Myocyte (in vitro differentiated cells): ENCODE data around the gene LRRIQ1. TPM values are rescaled to one million over a fixed set of nuclear protein-coding genes. Genes with fewer than 3 reads are reported as not detected.
"Not testable (repeated sequence)": the region's sequence is repeated elsewhere in the genome, so short reads cannot be mapped to it uniquely, and the experiment has no call there.

Experiments
- DNase-seq: peaks from one replicate; pipeline ENCODE4 v3.0.0-alpha.2; 2012; ENCODE audit warnings: low read depth
- total RNA-seq: library from RNA; depleted of rRNA; stranded (reverse); fragments of >200 nt; gene quantifications from 2 replicates; pipeline ENCODE4 v1.2.3, GENCODE V29; 2014

Gene LRRIQ1
- total RNA-seq, 1 donor from 2014 or later, result not detected

DNA sequence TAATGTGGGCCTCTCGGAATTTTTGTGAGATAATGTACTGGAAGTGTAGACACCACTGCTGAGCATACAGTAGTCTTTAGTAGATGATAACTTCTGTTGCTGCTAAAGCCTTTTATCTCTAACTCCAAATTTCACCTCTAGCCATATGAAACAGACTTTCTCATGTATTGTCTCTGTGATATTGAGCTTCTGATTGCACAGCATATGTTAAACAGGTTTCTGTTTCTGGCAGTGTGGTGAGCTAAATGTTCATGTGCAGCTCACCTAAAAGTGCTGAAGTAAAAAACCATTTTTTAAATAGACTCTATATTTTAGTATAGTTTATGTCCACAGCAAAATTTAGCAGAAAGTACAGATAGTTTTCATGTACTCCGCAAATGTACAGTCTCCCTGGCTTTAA lies 154.6 kb downstream of the LRRIQ1 start:
- no peak for DNase-seq

- not testable (repeated sequence) for DNase-seq
Measured at GRCh38 chr12:85203809-85204208, 167.7 kb downstream of the LRRIQ1 start.

DNA sequence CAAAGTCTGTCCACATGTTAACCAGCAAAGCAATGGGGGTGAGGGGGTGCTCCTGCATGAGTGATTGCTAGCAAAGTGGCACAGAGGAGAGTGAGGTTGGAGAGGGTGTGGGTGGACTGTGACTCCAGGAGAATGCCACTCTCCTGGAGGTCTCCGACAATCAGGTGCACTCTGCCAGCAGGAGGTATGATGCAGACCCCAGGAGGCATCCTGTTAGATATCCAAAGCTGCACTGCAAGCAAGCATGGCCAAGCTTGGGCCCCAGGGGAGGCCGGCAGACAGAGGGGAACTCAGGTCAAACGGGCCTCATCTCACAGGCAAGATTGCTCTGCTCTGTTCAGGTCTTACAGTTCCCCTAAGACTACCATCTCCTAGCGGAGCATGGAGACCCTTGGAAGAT lies 170.4 kb downstream of the LRRIQ1 start:
- no peak for DNase-seq

DNA sequence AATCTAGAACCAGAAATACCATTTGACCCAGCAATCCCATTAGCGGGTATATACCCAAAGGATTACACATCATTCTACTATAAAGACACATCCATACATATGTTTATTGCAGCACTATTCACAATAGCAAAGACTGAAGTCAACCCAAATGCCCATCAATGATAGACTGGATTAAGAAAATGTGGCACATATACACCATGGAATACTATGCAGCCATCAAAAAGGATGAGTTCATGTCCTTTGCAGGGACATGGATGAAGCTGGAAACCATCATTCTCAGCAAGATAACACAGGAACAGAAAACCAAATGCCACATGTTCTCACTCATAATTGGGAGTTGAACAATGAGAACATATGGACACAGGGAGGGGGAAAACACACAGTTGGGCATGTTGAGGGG lies 188.2 kb downstream of the LRRIQ1 start:
- DNase-seq, result not testable (repeated sequence)

- no peak for DNase-seq
Measured at GRCh38 chr12:85225501-85225900, 189.3 kb downstream of the LRRIQ1 start.

DNA sequence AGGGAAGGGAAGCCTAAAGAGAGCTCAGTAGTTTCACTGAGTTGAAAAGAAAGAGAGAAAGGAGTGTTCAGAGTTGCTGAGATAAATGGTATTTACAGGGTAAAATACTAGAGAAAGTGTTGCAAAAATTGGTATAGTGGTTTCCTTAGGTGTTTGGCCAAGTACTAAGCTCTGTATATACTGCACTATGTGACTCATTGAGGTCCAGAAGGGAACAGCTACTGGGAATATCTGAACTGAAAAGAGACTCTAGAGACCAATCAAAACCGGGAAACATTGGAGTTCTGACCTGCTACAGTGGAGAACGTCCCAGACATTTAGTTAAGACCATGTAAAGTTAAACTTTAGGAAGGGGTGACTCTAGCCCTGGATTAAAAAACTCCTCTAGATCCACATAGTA lies 201.2 kb downstream of the LRRIQ1 start:
- DNase-seq, result no peak

GRCh38 chr12:85244561-85244960 lies 208.4 kb downstream of the LRRIQ1 start:
- no peak for DNase-seq

- no peak for DNase-seq
Measured at GRCh38 chr12:85253853-85254252, 217.7 kb downstream of the LRRIQ1 start.

GRCh38 chr12:85257671-85258070 lies 221.5 kb downstream of the LRRIQ1 start:
- DNase-seq, result no peak

- DNase-seq, result no peak
Measured at GRCh38 chr12:85260447-85260846, 224.3 kb downstream of the LRRIQ1 start.

GRCh38 chr12:85260896-85261295 lies 224.7 kb downstream of the LRRIQ1 start:
- peak; percentile 6 for DNase-seq

DNA sequence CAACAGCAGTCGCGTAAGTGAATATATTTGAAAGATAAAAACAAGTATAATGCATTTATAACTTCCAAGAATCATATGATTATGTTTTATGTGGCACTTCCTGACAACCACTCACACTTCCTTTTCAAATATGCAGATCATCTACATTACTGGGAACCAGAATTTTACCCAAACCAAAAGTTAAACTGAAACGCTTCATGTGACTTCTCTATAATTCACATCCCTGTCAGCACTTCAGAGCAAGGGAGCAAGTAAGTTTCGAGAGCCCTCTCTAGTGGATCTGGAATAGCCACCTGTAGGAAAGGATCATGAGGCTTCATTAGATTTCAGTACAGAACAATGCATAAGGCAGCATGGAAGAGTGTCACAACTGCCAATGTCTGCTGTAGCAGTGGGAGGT lies 230.2 kb downstream of the LRRIQ1 start:
- DNase-seq, result no peak

- no peak for DNase-seq
Measured at GRCh38 chr12:85273381-85274314, 237.5 kb downstream of the LRRIQ1 start.

DNA sequence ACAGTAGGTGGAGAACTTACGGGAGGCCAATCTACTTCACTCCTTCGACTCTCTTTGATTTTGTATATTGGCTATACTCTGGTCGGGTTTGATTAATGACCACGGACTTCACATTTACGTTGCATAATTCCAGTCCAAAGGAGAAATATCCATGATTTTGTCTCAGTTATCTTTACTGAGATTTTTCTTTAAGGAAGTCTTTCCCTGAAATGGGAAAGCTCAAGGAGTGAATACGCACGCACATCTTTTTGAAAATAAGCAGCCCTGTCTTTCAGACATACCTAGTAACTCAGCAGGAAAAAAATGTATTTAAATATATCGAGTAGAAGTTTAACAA lies 238.1 kb downstream of the LRRIQ1 start:
- no peak for DNase-seq

GRCh38 chr12:85275374-85275773 lies 239.2 kb downstream of the LRRIQ1 start:
- peak; percentile 5 for DNase-seq

GRCh38 chr12:85277191-85277590 lies 241.0 kb downstream of the LRRIQ1 start:
- DNase-seq, result no peak

DNA sequence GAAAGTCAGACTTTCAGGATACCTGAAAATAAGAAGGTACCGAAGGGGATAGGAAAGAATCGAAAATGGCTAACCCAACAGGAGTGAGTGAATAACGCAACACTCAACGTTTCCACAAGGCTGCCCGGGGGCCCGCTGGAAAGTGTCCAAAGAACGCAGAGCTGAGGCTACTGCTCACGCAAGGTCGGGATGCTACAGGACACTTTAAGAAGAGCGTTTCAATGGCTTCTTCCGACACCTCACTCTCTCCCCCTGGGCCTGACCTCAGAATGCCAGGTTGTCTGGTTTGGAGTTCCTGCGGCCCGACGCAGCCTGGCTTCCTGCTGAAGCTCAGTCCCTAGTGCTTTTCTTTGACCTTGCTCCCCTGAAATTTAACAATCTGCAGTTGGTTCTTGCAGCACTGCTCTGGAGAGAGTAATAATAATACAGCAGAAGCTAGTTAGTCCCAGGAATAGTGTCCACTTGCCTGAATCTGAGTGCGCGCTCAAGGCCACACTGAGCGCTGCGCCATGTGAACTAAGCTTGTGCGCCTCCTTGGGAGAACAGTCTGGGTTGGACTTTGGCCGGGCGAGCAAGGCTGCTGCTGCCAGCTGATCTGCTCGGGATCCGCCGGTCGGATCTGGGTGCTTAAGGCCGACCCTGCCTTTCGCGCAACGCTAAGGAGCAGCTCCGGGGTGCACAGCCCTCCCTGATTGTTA lies 241.9 kb downstream of the LRRIQ1 start:
- DNase-seq, result no peak

DNA sequence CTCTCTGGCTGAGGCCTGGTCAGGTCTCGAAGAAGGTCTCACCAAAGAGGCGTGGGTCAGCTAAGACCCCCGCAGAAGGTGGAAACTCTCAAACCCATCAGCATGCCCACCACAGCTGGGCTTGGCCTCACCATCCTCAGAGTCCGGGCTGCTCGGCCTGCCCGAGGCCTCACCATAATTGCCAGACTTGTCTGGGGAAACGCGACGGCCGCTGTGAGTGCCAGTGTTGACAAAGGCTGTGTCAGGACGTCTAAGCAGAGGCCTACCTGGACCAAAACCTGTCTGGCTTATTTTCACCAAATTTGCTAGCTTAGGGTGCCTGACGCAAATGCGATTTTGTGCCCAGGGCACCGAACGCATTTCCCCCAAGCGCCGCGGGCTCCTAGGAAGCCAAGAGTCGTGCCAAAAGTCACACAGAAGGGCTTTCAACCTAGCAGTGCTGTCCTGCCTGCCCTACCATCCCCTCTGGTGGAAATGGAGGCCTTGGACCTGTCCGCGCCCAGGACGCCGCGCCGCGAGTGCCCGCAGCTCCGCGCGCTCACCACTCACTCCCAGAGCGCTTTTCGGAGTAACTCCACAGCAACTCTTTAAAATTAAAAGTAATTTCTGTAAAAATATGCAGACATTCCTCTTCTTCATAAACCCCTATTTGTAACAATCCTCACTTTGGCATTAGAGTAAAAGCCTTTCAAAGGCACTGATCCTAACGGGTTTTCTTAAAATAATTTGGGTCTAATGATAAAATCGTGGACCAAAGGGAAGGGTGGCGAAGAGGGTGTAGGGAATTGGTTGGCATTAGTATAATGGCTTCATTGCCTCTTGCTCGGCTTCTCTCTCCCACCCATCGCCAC lies 242.7 kb downstream of the LRRIQ1 start:
- no peak for DNase-seq

GRCh38 chr12:85279449-85280164 lies 243.5 kb downstream of the LRRIQ1 start:
- DNase-seq, result no peak

DNA sequence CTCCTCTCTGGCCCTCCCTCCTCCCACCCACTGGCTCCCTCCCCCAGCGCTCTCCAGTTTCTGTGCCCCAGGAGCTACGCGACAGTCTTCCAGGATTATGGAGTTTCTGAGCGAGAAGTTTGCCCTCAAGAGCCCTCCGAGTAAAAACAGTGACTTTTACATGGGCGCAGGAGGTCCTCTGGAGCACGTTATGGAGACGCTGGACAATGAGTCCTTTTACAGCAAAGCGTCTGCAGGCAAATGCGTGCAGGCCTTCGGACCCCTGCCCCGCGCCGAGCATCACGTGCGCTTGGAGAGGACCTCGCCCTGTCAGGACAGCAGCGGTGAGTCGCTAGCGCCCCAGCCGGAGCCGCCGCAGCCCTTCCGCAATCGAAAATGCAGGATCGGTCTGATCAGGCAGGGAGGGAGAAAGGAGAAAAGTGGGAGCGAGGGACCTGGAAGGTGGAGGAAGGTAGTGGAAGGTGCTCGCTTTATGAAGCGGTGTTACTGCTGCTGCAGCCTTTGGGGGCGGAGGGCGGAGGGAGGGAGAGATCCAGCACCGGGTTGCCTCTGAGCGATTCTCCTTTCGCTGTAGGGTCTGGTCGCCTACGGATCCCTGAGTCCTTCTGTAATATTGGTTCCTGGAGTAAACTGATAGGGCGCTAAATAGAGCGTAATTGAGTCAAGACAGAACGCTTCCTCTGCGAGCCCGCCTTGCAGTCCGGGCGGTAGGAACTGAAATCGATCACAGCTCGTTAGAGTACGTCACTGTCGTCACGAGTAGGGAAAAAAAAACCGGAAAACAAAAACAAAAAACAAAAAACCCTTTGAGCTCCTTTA lies 244.2 kb downstream of the LRRIQ1 start, which contains the start of gene ALX1:
Gene ALX1 (plus strand): TSS at position 56 of the 819 bp plus-strand sequence. CDS start 42 bp downstream, at position 98.
- no peak for DNase-seq
